Smooth muscle cell (in vitro differentiated cells): ENCODE data around the gene KCNJ14. TPM values are rescaled to one million over a fixed set of nuclear protein-coding genes. Genes with fewer than 3 reads are reported as not detected.

Experiments
- DNase-seq: peaks from one replicate; lab custom pipeline; 2025; ENCODE audit not compliant: unreplicated experiment; lab: John Stamatoyannopoulos, UW
- H2AFZ ChIP-seq: fragments of 200-600 bp; sonication (generic); 2 replicates; pipeline ENCODE4 v1.6.0; 2016; ENCODE audit warnings: antibody characterized with exemption, low read depth, mild to moderate bottlenecking
- H3F3A ChIP-seq: fragments of 200-600 bp; sonication (generic); 2 replicates; pipeline ENCODE4 v1.6.0; 2017; ENCODE audit warnings: antibody characterized with exemption, low read depth
- H3K27ac ChIP-seq: fragments of 200-600 bp; sonication (generic); 2 replicates; pipeline ENCODE4 v1.5.1; 2016; ENCODE audit warnings: low read depth, mild to moderate bottlenecking
- H3K27me3 ChIP-seq: fragments of 200-600 bp; sonication (generic); 2 replicates; pipeline ENCODE4 v1.6.1; 2016; ENCODE audit warnings: low read depth, mild to moderate bottlenecking
- H3K36me3 ChIP-seq: fragments of 200-600 bp; sonication (generic); 2 replicates; pipeline ENCODE4 v1.5.1; 2016; ENCODE audit warnings: low read depth
- H3K4me1 ChIP-seq: fragments of 200-600 bp; sonication (generic); 2 replicates; pipeline ENCODE4 v1.5.1; 2016; ENCODE audit warnings: low read depth
- H3K4me2 ChIP-seq: fragments of 200-600 bp; sonication (generic); 2 replicates; pipeline ENCODE4 v1.6.0; 2016; ENCODE audit warnings: mild to moderate bottlenecking
- H3K4me3 ChIP-seq: fragments of 200-600 bp; sonication (generic); 2 replicates; pipeline ENCODE4 v1.5.1; 2016; ENCODE audit warnings: mild to moderate bottlenecking
- H3K79me2 ChIP-seq: fragments of 200-600 bp; sonication (generic); 2 replicates; pipeline ENCODE4 v1.6.0; 2016; ENCODE audit warnings: low read depth, mild to moderate bottlenecking
- H3K9ac ChIP-seq: fragments of 200-600 bp; sonication (generic); 2 replicates; pipeline ENCODE4 v1.6.0; 2016; ENCODE audit warnings: low read depth
- H3K9me3 ChIP-seq: fragments of 200-600 bp; sonication (generic); replicated peaks from 2 replicates; pipeline ENCODE4 v1.5.1; 2016; ENCODE audit warnings: low read depth
- H4K20me1 ChIP-seq: fragments of 200-600 bp; sonication (generic); 2 replicates; pipeline ENCODE4 v1.6.0; 2016; ENCODE audit warnings: low read depth
- CTCF ChIP-seq: fragments of 200-600 bp; sonication (generic); IDR thresholded peaks from 2 replicates; pipeline ENCODE4 v1.5.1; 2017; ENCODE audit warnings: borderline replicate concordance, mild to moderate bottlenecking, antibody characterized with exemption; ENCODE audit not compliant: insufficient read depth, poor library complexity, severe bottlenecking
- WGBS: methylation state at CpG from one replicate; pipeline ENCODE4 v1.1.7; 2016; ENCODE audit warnings: low lambda C conversion rate; 5-methylcytosine and 5-hydroxymethylcytosine counted together
- polyA plus RNA-seq: library from polyadenylated mRNA; unstranded; fragments of >200 nt; fragmentation: Nextera tagmentation; extraction: Ambion mirVana; gene quantifications from 2 replicates; pipeline ENCODE4 v1.2.1, GENCODE V29; 2016
- total RNA-seq: library from RNA; depleted of rRNA; stranded (reverse); fragments of >200 nt; gene quantifications from 2 replicates; pipeline ENCODE4 v1.2.3, GENCODE V29; 2014

KCNJ14 gene
- total and polyA plus RNA-seq, 2 experiments from 2014 or later = 1.7 to 1.8 TPM

DNA sequence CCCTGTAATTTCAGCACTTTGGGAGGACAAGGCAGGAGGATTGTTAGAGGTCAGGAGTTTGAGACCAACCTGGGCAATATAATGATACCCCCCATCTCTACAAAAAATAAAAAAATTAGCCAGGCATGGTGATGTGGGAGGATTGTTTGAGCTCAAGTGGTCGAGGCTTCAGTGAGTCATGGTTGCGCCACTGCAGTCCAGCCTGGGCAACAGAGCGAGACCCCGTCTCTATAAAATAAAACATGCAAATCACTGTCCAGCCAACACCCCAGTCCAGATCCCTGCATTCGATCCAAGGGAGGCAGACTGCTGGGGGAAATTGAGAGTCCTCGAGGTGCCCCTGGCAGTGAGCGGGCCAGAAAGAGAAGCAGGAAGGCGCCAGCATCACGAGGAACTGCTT lies 20.8 kb downstream of the KCNJ14 start:
- H2AFZ ChIP-seq = no peak overlapping the region
- TF ChIP-seq CTCF = no peak
- no peak for DNase-seq
- H3K27me3 ChIP-seq = no peaks in the 10 kb centered on the region
- H3K27ac ChIP-seq = no peak overlapping the region
- H3K79me2 ChIP-seq = no peaks in the 10 kb centered on the region
- peaks cover 74% of the 10 kb centered on the region for H4K20me1 ChIP-seq
- H3K4me1 ChIP-seq = no peaks in the 10 kb centered on the region
- no peak overlapping the region for H3K4me3 ChIP-seq
- H3K9me3 ChIP-seq = no peaks in the 10 kb centered on the region
- H3K36me3 ChIP-seq = peaks cover 8% of the 10 kb centered on the region
- H3K9ac ChIP-seq = no peak overlapping the region
- no peaks in the 10 kb centered on the region for H3F3A ChIP-seq
- no peak overlapping the region for H3K4me2 ChIP-seq
- 90% methylated on average over 9 of the region's 9 CpGs for WGBS

DNA sequence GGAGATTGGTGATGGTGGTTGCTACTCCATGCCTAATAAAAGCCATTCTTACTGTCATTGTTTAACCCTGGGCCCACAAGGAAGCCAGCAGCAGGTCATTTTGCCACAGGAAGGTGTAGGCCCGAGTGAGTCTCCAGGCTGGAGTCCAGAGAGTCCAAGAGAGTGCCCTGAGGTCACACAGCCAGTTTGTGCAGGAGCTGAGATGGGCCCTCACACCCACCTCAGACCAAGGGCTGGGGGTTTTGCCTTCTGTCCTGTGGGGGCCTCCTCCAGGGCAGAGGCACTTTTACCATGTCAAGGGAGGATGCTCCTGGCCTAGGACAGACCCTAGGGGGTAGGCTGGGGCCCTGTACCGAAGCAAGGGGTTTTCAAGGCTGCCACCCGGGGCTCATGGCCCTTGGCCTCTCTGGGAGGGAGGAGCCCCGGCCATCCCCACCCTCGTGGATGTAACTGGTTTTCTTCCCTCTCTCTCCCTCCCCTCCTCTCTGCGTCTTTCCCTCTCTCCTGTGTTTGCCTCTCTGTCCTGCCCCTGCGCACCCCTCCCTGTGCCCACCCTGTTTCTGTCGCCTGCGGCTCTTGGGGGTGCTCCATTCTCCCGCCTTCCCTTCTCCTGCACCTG lies 21.8 kb downstream of the KCNJ14 start:
- no peak for DNase-seq
- H3K36me3 ChIP-seq = peaks cover 8% of the 10 kb centered on the region

GRCh38 chr19:48477698-48478338 lies 22.4 kb downstream of the KCNJ14 start:
- peaks cover 64% of the 10 kb centered on the region for H4K20me1 ChIP-seq
- no peaks in the 10 kb centered on the region for H3K27me3 ChIP-seq
- no peaks in the 10 kb centered on the region for H3K4me1 ChIP-seq
- no peak overlapping the region for H2AFZ ChIP-seq
- H3K79me2 ChIP-seq = no peaks in the 10 kb centered on the region
- no peak overlapping the region for H3K4me2 ChIP-seq
- peaks cover 8% of the 10 kb centered on the region for H3K36me3 ChIP-seq
- H3K4me3 ChIP-seq = no peak overlapping the region
- TF ChIP-seq CTCF = no peak
- no peaks in the 10 kb centered on the region for H3K9me3 ChIP-seq
- H3K27ac ChIP-seq = no peak overlapping the region
- WGBS = 95% methylated on average over 21 of the region's 22 CpGs
- no peak for DNase-seq
- no peak overlapping the region for H3K9ac ChIP-seq
- H3F3A ChIP-seq = peaks cover 4% of the 10 kb centered on the region

More for the DNA sequence above, 21.8 kb downstream of the KCNJ14 start:
- WGBS = 90% methylated on average over 6 of the region's 10 CpGs
- Histone ChIP-seq H3K27me3 (no peaks in the 10 kb centered on the region), H3K79me2 (no peaks in the 10 kb centered on the region), H3K9me3 (no peaks in the 10 kb centered on the region), H3K4me1 (no peaks in the 10 kb centered on the region), H3K27ac (no peak overlapping the region), H3K4me2 (no peak overlapping the region), H3K9ac (no peak overlapping the region), H3F3A (peaks cover 3% of the 10 kb centered on the region), H4K20me1 (peaks cover 68% of the 10 kb centered on the region), H3K4me3 (no peak overlapping the region), H2AFZ (no peak overlapping the region)
- no peak for TF ChIP-seq CTCF
